Fibroblast of the aortic adventitia (primary cell): Measurements from ENCODE around the gene GAPT. TPM values are rescaled to one million over a fixed set of nuclear protein-coding genes. Genes with fewer than 3 reads are reported as not detected.

Experiments used
- DNase-seq: peaks from one replicate; pipeline ENCODE4 v3.0.0-alpha.2; 2010; ENCODE audit warnings: low read depth
- H3K4me3 ChIP-seq: 2 replicates; pipeline ENCODE4 v1.5.1; 2011; ENCODE audit warnings: low read depth, mild to moderate bottlenecking, control low read depth, low read length, moderate library complexity
- small RNA-seq: library from RNA; depleted of rRNA; stranded (forward); fragments of <200 nt; gene quantifications from one replicate; pipeline ENCODE3, GENCODE V24; 2012
- total RNA-seq: library from RNA; depleted of rRNA; stranded (reverse); fragments of >200 nt; gene quantifications from 2 replicates; pipeline ENCODE4 v1.2.3, GENCODE V29; 2012; ENCODE audit warnings: low replicate concordance
- TF ChIP-seq, protein P1 (sequence below): IDR thresholded peaks from 2 replicates; pipeline ENCODE4 v1.5.1; 2011; ENCODE audit warnings: mild to moderate bottlenecking, low read length, control low read depth, inconsistent platforms; ENCODE audit not compliant: insufficient read depth

Gene GAPT
- total RNA-seq, 1 donor = not detected

- DNase-seq = no peak
- H3K4me3 ChIP-seq = no peak overlapping the region
- TF ChIP-seq, protein P1, sequence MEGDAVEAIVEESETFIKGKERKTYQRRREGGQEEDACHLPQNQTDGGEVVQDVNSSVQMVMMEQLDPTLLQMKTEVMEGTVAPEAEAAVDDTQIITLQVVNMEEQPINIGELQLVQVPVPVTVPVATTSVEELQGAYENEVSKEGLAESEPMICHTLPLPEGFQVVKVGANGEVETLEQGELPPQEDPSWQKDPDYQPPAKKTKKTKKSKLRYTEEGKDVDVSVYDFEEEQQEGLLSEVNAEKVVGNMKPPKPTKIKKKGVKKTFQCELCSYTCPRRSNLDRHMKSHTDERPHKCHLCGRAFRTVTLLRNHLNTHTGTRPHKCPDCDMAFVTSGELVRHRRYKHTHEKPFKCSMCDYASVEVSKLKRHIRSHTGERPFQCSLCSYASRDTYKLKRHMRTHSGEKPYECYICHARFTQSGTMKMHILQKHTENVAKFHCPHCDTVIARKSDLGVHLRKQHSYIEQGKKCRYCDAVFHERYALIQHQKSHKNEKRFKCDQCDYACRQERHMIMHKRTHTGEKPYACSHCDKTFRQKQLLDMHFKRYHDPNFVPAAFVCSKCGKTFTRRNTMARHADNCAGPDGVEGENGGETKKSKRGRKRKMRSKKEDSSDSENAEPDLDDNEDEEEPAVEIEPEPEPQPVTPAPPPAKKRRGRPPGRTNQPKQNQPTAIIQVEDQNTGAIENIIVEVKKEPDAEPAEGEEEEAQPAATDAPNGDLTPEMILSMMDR = no peak
Measured at GRCh38 chr5:58542709-58543108, 51.5 kb downstream of the GAPT start.

GRCh38 chr5:58543723-58544122 is 52.5 kb downstream of the GAPT start:
- H3K4me3 ChIP-seq = no peak overlapping the region
- DNase-seq = no peak
- TF ChIP-seq, protein P1 = no peak

- no peak for DNase-seq
- H3K4me3 ChIP-seq = no peak overlapping the region
- TF ChIP-seq, protein P1 = no peak
Measured at GRCh38 chr5:58544195-58544594, 53.0 kb downstream of the GAPT start.

- no peak for DNase-seq
- TF ChIP-seq, protein P1 = no peak
- H3K4me3 ChIP-seq = no peak overlapping the region
Measured at GRCh38 chr5:58544926-58545325, 53.7 kb downstream of the GAPT start.

DNA sequence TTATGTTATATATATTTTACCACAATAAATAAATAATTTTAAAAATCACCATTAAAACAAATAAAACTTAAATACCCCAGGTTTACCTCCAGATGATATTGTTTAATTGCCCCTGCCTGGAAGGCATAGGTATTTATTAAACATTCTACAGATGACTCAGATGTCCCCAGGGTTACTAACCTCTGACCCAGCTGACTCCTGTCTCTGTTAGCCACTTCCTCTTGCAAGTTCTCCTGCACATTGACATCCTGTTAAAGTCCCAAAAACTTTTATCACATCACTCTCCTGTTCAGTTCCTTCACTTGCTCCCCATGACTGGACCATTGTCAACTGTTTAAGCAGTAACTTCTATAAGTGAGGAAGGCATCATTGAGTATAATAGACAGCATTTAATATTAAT is 54.7 kb downstream of the GAPT start:
- H3K4me3 ChIP-seq = no peak overlapping the region
- DNase-seq = no peak
- TF ChIP-seq, protein P1 = no peak

Small RNA genes lying within 50 kb of the gene (small RNA-seq; reads per million reads assigned to genes)
- not detected for gene MIR548AE2

Other genes with a start within 250 kb of the GAPT start
- 400 and 1,041 TPM in 2 replicates for gene PLK2, start 31.3 kb upstream of the GAPT start, total RNA-seq
- not detected in 2 replicates for gene RAB3C, start 91.6 kb downstream of the GAPT start, total RNA-seq